ENCODE data around the gene XRRA1. TPM values are rescaled to one million over a fixed set of nuclear protein-coding genes. Genes with fewer than 3 reads are reported as not detected.

Gene XRRA1
- polyA plus RNA-seq, 10 donors = 5.5 to 13.7 (median 9.5) TPM

DNA sequence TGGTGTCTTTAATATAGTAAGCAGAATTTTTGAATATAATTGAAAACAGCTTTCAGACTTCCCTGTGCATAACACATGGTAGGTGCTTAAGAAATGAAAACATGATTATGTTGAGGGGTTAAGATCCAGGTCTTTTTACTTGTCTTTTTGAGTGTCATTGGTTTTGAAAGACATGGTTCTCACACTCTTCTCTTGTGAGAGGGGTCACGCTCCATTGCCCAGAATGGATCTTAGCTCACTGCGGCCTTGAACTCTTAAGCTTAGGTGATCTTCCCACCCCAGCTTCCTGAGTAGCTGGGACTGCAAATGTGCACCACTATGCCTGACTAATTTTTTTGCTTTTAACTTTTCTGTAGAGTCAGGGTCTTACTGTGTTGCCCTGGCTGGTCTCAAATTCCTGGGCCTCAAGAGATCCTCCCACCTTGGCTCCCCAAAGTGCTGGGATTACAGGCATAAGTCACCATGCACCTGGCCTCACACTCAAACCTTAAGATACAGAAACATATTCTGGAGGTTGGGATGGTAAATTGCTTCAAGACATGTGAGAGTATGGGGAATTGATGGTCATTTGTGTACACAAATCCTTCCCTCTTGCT, 1.6 kb upstream of the XRRA1 start:
- no peak for DNase-seq

- peak in 2 of 3 donors; percentile 3 to 27 for DNase-seq
Observed at GRCh38 chr11:74949753-74950137, 854 bp upstream of the XRRA1 start.

DNA sequence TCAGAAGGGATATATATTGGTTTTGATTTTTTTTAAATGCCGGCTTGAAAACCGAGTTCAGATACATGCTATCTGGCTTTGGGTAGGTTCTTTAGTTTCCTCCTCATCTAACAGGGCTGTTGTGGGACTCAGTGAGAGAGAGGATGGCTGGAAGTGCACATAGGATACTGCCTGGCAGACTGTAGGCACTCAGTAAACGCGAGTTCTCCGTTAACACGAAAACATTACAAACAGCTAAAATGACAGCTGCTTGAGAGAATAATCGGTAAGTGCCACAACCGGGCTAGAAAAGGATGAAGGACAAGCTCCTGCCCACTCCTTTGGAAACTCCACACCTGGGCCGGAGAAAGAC, 369 bp downstream of the XRRA1 start:
- no peak for DNase-seq

GRCh38 chr11:74942073-74942759, 6.7 kb downstream of the XRRA1 start:
- DNase-seq = no peak

DNA sequence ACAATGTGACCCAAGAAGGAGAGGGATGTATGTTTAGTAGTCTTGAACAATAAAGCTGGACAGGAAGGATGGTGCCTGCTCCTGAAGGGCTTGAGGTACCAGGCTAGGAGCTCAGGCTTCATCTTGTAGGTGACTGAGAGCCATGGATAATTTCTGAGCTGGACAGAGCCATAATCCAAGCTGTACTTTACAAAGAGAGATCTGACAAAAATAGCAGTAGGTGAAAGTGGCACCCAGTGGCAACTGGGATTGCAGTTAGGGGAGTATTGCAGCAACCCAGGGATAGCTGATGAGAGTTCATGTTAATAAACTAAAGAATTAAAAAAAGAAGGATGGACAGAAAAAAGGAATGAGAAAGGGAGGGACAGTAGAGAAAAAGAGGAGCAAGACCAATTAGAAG, 7.4 kb downstream of the XRRA1 start:
- DNase-seq = no peak

DNA sequence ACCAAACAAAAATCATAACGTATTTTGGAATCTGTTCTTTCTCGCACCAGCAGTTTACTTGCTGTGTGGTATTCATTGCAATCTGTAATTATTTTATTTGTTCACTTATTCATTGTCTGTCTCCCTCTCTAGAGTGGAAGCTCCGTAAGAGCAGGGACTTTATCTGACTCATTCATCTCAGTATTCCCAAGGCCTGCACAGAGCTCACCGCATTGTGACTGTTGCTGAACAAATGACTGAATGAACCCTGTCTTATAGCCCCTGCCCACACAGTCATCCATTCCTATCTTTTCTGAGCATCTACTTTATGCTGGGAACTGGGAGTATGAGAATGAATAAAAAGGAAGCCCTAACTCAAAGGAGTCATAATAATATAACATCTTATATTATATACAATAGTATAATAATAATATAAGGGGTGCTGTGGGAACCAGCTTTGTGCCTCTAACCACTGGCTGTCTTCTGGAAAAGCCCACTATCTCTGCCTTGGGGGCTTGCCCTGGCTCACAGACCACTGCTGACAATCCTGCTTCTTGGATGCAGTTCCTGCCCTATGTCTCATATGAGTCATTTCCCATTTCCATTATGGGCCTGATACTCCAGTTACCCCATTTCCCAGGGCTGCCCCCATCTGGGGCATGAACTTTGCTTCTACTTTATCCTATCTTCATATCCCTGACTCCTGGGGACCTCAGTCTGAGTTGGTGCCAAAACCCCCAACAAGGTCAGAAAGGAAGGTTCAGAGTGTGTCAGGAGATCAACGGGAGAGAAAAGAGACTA, 11.0 kb downstream of the XRRA1 start:
- DNase-seq = no peak

GRCh38 chr11:74936976-74937375, 11.9 kb downstream of the XRRA1 start:
- no peak for DNase-seq

DNA sequence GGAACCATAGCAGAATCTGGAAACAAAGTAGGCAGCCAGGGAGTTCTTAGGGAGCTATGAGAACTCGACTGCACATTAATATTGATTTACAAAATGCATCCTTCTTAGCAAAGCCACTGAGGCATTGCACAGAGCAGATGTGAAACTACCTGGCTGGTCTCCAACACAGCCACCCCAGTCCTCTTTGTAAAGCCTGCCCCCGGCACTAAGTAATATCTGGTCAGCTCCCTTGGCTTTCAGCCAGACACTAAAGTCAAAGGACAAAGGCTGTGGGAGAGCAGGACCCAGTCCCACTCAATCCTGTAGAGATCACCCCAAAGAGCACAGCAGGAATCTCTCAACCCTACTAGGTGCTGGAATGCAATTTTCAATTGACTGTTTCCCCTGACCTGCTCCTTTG, 12.8 kb downstream of the XRRA1 start:
- DNase-seq = no peak

DNA sequence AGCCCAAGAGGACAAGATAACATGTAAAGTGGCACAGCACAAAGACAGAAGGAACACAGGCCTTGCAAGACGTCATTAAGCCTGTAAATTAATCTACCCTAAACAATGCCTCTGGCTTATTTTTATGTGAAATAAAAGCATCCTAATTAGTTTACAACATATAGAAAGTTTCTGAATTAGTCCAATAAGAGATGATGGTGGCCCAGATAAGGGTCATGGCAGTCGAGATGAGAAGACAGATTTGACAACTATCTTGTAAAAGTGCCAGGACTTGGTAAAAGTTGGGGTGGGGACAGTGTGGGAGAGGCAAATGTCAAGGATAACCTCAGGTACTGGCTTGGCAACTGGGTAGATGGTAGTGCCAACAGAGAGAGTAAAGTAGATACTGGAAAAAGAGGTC, 13.6 kb downstream of the XRRA1 start:
- no peak for DNase-seq

DNA sequence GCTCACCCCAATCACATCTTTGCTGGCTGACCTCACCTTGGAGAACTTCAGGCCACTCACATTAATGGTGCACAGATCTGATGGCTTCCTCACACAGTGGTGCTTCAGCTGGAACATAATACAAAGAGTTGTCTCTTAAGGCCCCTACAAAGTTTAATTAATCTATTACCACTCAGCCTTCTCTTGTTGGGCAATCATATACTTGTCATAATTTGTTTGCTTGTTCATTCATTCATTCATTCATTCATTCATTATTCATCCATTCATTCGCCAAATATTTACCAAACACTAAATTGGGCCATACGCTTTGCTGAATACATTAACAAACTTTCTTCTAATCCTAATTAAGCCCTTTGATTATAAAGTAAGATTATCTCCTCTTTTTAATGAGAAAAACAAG, 15.1 kb downstream of the XRRA1 start:
- no peak for DNase-seq

- DNase-seq = peak in 1 of 3 donors; percentile 47
Observed at GRCh38 chr11:74932797-74933196, 16.1 kb downstream of the XRRA1 start.

DNA sequence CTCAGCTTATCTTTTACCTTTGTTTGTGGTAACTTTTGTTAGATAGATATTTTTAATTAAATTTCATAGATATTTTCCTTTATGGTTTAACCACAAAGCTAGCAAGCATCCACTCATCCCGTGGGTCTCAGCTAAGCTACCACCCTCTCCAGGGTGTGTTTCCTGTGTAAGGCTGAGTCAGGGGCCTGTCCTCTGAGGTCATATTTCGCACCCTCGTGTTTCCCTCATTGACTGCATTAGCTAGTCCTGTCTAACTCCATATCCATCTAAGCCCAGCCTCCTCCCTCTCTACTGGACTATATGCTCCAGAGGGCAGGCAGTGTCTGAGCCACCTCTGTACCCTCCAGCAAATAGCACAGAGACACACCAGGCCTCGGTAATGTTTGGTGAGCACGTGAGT, 16.7 kb downstream of the XRRA1 start:
- no peak for DNase-seq

- DNase-seq = peak; percentile 86 to 89 (median 86)
Observed at GRCh38 chr11:74929431-74930363, 19.2 kb downstream of the XRRA1 start.

- no peak for DNase-seq
Observed at GRCh38 chr11:74927496-74927895, 21.4 kb downstream of the XRRA1 start.

DNA sequence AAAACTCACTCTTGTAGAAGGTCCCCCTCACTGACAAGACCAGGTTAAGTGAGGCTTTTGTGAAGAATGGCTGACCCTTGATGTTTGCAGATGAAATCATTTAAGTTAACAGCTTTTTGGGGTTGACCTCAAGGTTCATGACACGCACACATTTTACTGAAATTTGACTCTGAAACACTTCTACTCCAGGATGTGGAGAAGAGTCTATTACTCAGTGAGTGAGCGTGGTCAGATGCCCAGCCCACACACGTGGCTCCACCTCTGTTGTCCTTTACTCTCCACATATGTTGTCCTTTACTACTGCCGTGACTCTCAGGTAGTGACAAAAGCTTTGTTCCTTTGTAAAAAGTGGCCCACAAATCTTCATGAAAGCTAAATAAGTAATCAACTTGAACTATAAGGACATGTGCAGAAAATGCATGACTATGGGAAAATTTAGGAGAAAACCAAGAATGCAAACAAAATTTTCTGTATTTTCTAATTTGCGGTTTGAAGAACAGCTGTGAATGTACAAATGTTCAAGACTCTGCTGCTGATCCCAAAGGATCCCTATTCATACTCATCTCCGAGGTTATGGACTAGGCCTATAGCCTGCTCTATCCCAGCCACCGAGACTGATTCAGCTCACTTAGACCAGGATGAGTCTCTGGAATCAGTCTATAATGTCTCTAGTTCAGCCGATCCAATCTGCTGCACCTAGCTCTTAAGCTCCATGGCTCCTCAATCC, 22.4 kb downstream of the XRRA1 start:
- DNase-seq = no peak

- no peak for DNase-seq
Observed at GRCh38 chr11:74925281-74925680, 23.6 kb downstream of the XRRA1 start.

DNA sequence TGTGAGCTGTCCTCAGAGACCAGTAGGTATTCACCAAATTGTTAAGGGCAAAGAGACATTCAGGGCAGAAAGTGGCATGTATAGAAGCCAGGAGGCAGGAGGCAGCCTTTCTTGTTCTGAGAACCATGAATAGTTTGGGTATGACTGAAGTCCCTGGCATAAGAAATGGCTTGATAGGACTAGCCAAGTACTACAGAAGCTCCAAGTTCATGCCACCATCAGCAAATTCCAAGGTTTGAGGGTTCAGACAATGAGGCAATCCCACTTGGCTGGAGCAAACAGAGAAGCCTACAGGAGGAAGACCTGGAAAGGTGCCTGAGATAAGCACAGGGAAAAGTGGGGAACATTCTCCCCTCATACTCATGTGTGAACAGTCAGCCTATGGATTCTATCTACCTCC, 25.8 kb downstream of the XRRA1 start:
- no peak for DNase-seq

- DNase-seq = no peak
Observed at GRCh38 chr11:74909812-74910211, 39.1 kb downstream of the XRRA1 start.

- no peak for DNase-seq
Observed at GRCh38 chr11:74909385-74909784, 39.5 kb downstream of the XRRA1 start.

- DNase-seq = no peak
Observed at GRCh38 chr11:74905326-74905725, 43.6 kb downstream of the XRRA1 start.

DNA sequence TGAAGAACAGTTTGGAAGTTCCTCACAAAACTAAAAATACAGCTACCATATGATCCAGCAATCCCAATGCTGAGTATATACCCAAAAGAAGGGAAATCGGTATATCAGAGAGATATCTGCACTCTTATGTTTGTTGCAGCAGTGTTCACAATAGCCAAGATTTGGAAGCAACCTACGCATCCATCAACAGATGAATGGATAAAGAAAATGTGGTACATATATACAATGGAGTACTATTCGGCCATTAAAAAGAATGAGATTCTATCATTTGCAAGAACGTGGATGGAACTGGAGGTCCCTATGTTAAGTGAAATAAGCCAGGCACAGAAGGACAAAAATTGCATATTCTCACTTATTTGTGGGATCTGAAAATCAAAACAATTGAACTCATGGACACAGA, 46.5 kb downstream of the XRRA1 start:
- DNase-seq = no peak
